BE2C (cell line): ENCODE data around the gene SUCO.

Experiments used
- DNase-seq: peaks from one replicate; pipeline ENCODE4 v3.0.0-alpha.2; 2020
- H3K27me3 ChIP-seq: fragments of 250-450 bp; sonication (Bioruptor Pico); 2 replicates; pipeline ENCODE4 v1.5.1; 2020; ENCODE audit warnings: mild to moderate bottlenecking
- H3K36me3 ChIP-seq: fragments of 250-450 bp; sonication (Bioruptor Pico); 2 replicates; pipeline ENCODE4 v1.5.1; 2020; ENCODE audit warnings: mild to moderate bottlenecking
- H3K4me1 ChIP-seq: fragments of 250-450 bp; sonication (Bioruptor Pico); 2 replicates; pipeline ENCODE4 v1.5.1; 2020
- H3K4me3 ChIP-seq: 2 replicates; pipeline ENCODE4 v1.5.1; 2011; ENCODE audit warnings: low read depth, low read length
- H3K9me3 ChIP-seq: fragments of 250-450 bp; sonication (Bioruptor Pico); 2 replicates; pipeline ENCODE4 v1.5.1; 2020
- TF ChIP-seq, protein P1 (sequence below): IDR thresholded peaks from 2 replicates; pipeline ENCODE4 v1.5.1; 2012; ENCODE audit warnings: mild to moderate bottlenecking, low read depth, low read length

The SUCO gene

DNA sequence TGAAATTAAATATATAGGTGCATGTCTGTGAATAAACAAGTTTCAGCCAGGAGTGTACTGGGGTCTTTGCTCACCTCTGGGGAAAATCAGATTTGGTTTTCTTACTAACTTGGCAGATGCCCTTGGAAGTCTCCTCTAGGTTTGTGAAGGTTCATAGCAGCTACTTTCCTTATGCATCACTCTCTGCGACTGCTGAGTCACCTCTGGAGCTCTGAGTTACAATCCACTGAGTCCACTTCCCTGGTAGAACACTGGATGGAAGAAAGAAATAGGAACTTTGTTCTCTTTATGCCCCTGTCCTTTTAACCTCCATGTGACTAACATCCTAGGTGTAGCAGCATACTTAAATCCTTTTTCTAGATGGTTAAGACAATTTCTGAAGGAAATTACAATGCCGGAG is 121.6 kb downstream of the SUCO start:
- no peaks in the 10 kb centered on the region for H3K27me3 ChIP-seq
- H3K4me1 ChIP-seq: no peaks in the 10 kb centered on the region
- TF ChIP-seq, protein P1, sequence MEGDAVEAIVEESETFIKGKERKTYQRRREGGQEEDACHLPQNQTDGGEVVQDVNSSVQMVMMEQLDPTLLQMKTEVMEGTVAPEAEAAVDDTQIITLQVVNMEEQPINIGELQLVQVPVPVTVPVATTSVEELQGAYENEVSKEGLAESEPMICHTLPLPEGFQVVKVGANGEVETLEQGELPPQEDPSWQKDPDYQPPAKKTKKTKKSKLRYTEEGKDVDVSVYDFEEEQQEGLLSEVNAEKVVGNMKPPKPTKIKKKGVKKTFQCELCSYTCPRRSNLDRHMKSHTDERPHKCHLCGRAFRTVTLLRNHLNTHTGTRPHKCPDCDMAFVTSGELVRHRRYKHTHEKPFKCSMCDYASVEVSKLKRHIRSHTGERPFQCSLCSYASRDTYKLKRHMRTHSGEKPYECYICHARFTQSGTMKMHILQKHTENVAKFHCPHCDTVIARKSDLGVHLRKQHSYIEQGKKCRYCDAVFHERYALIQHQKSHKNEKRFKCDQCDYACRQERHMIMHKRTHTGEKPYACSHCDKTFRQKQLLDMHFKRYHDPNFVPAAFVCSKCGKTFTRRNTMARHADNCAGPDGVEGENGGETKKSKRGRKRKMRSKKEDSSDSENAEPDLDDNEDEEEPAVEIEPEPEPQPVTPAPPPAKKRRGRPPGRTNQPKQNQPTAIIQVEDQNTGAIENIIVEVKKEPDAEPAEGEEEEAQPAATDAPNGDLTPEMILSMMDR: no peak
- no peak for DNase-seq
- H3K9me3 ChIP-seq: no peaks in the 10 kb centered on the region
- no peaks in the 10 kb centered on the region for H3K36me3 ChIP-seq
- H3K4me3 ChIP-seq: no peak overlapping the region

DNA sequence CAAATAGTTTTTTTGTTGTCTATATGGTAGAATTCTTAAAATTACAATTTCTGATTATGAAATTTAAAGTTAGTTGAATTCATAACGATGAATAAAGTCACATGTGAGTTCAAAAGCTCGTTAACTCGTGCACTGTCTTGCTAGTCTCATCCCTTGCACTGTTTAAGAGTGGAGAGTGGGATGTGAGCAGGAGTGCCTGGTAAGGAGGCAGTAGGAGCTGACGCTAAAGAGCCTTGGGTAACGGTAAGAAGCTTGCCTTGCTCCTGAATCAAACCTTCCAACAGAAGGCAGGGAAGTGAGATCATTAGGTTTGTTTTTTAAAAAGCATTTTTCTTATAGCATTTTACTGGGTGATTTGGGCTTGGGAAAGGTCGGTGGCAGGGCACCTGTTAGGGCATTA is 123.6 kb downstream of the SUCO start:
- Histone ChIP-seq H3K9me3 (no peaks in the 10 kb centered on the region), H3K27me3 (no peaks in the 10 kb centered on the region; the same call in 1 of the 2 replicates), H3K36me3 (no peaks in the 10 kb centered on the region), H3K4me1 (no peaks in the 10 kb centered on the region), H3K4me3 (no peak overlapping the region)
- no peak for DNase-seq
- TF ChIP-seq, protein P1: no peak

DNA sequence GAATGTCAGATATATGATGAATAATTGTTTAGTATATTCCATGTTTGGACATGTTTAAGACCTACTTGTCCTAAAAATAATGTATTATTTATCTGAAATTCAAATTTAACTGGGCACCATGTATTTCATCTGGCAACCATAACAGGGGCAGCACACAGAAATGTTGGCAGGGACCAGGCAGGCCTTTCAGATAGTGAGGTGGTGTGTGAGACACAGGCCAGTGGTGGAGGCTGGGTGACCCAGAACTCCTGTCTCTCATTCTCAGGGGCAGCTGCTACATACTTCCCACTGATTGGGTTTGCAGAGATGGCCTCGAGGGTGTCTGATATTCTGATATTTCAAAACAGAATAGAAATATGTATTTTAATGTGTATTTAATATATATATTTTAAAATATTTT is 124.6 kb downstream of the SUCO start:
- TF ChIP-seq, protein P1: no peak
- no peaks in the 10 kb centered on the region; the same call in 1 of the 2 replicates for H3K27me3 ChIP-seq
- H3K4me3 ChIP-seq: no peak overlapping the region
- no peak for DNase-seq
- no peaks in the 10 kb centered on the region for H3K36me3 ChIP-seq
- no peaks in the 10 kb centered on the region for H3K9me3 ChIP-seq
- no peaks in the 10 kb centered on the region for H3K4me1 ChIP-seq

DNA sequence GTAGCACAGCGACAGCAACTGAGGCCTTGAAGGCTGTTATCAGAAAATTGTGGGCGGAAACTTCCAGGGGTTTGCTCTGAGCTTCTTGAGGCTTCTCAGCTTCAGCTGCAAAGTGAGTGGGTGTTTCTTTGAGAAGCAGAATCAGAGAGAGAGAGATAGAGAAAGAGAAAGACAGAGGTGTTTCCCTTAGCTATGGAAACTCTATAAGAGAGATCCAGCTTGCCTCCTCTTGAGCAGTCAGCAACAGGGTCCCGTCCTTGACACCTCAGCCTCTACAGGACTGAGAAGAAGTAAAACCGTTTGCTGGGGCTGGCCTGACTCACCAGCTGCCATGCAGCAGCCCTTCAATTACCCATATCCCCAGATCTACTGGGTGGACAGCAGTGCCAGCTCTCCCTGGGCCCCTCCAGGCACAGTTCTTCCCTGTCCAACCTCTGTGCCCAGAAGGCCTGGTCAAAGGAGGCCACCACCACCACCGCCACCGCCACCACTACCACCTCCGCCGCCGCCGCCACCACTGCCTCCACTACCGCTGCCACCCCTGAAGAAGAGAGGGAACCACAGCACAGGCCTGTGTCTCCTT is 126.0 kb downstream of the SUCO start, which contains the start of gene FASLG:
Gene FASLG, plus strand, starts transcription at position 233 of the 583 bp plus-strand sequence. Its CDS starts 99 bp downstream, at position 332.
- DNase-seq: no peak
- Histone ChIP-seq H3K27me3 (no peaks in the 10 kb centered on the region; the same call in 1 of the 2 replicates), H3K36me3 (no peaks in the 10 kb centered on the region), H3K4me3 (no peak within 1 kb of the TSS), H3K4me1 (no peaks in the 10 kb centered on the region), H3K9me3 (no peaks in the 10 kb centered on the region)
- TF ChIP-seq, protein P1: no peak

DNA sequence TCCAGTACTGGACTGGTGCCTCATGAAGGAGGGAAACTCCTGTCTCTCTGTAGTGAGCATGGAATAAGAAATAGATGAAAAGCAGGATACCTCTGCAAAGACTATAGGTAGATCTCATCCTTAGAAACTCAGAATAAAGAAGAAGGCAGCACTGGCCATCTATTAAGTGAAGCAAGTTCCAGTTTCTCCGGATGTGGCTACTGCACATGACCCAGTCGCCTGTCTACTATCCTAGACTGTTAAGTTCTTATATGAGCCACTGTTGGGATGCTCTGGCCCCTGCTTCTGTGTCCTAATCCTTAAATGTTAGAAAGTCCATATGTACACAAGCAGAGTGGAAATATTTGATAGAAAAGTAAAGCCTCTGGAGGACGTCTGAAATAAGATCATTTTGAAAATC is 128.2 kb downstream of the SUCO start:
- Histone ChIP-seq H3K27me3 (no peaks in the 10 kb centered on the region; the same call in 1 of the 2 replicates), H3K4me1 (no peaks in the 10 kb centered on the region), H3K9me3 (no peaks in the 10 kb centered on the region), H3K4me3 (no peak overlapping the region), H3K36me3 (no peaks in the 10 kb centered on the region)
- DNase-seq: no peak
- TF ChIP-seq, protein P1: no peak
